Duodenal mucosa (tissue), 2 donors: Measurements from ENCODE around the gene SPRR2E.
"Not testable (repeated sequence)": the region's sequence is repeated elsewhere in the genome, so short reads cannot be mapped to it uniquely, and the experiment has no call there.

Experiments
- H3K27ac ChIP-seq: one replicate; pipeline ENCODE4 v1.7.0; 2013; ENCODE audit warnings: low read depth, low read length
- H3K27me3 ChIP-seq, 2 donors: one replicate each; pipeline ENCODE4 v1.7.0; 2013; ENCODE audit warnings: low read length in 2 of 2, control low read depth in 1 of 2; ENCODE audit not compliant: insufficient read depth in 2 of 2, control insufficient read depth in 1 of 2
- H3K36me3 ChIP-seq, 2 donors: one replicate each; pipeline ENCODE4 v1.7.0; 2013; ENCODE audit warnings: low read length in 2 of 2, control low read depth in 1 of 2; ENCODE audit not compliant: insufficient read depth in 2 of 2, control insufficient read depth in 1 of 2
- H3K4me1 ChIP-seq, 2 donors: one replicate each; pipeline ENCODE4 v1.7.0; 2013; ENCODE audit warnings: low read length in 2 of 2, control low read depth in 1 of 2; ENCODE audit not compliant: insufficient read depth in 2 of 2, control insufficient read depth in 1 of 2
- H3K4me3 ChIP-seq, 2 donors: one replicate each; pipeline ENCODE4 v1.7.0; 2013; ENCODE audit warnings: low read length in 2 of 2, low read depth in 1 of 2
- H3K9ac ChIP-seq, 2 donors: one replicate each; pipeline ENCODE4 v1.7.0; 2013; ENCODE audit warnings: low read length in 2 of 2, low read depth in 1 of 2
- H3K9me3 ChIP-seq, 2 donors: one replicate each; pipeline ENCODE4 v1.7.0; 2013; ENCODE audit warnings: low read length in 2 of 2, control low read depth in 1 of 2; ENCODE audit not compliant: control insufficient read depth in 1 of 2

SPRR2E gene

DNA sequence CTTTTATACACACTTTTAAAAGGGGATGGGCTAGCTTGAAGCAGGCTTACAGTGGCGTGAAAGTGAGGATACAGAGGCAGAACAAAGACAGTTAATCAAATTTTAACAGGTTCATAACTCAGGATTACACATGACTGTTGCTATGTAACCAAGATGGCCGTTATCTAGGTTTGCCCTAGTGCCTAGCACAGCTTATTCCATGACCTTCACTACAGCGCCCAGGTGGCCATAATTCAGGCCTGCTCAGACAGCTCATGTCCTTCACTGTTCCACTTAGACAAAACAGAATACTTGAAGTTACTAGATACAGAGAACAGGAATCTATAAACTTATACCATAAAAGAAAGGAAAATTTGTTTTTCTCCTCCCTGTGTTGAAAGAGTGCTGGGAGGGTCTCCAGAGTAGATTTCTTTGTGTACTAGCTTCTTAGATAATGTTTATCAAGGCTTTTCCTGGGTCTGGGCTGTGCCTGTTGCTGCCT lies 25.2 kb upstream of the SPRR2E start:
- H3K27ac ChIP-seq, result no peak overlapping the region

DNA sequence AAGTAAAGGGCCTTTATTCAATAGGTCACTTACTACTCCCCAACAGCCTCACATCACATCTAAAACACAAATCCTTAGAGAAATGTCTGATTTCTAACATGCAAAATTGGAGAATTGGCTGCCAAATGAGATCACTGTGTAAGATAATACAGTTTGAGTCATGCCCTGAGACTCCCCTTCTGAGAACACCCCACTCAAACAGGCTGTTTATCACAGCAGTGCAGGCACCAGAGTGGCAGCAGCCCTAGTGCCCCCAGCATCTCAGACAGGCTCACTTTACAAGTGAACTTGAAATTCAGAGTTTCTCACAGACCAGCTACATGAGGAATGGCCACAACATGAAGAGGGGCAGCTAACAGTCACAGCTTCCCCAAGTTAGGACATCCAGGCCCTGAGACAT lies 20.9 kb upstream of the SPRR2E start:
- H3K27me3 ChIP-seq, H3K36me3 ChIP-seq, H3K4me3 ChIP-seq, H3K27ac ChIP-seq, H3K9ac ChIP-seq, H3K4me1 ChIP-seq, H3K9me3 ChIP-seq: not testable (repeated sequence)

More for the DNA sequence above, 25.2 kb upstream of the SPRR2E start:
- Histone ChIP-seq H3K27me3 (no peaks in the 10 kb centered on the region), H3K9ac (no peak overlapping the region), H3K4me1 (no peaks in the 10 kb centered on the region), H3K36me3 (no peaks in the 10 kb centered on the region), H3K9me3 (no peaks in the 10 kb centered on the region), H3K4me3 (no peak overlapping the region)

DNA sequence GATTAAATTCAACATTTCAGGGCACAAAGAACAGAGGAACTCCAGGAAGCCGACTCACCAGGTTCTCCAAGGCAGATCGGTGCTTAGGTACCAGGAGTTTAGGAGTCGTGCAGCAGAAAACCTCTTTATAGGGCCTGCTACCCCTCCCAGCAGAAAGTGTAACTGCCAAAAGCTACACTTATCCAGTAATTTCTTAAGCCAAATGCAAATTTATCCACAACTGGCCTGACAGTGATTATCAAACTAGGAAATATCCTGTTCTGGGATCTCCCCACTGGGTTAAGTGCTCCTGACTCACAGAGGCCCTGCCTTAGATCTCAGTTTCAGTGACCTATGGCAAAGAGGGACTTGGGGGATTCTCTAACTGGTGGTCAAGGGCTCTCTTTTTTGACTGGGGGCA lies 19.1 kb upstream of the SPRR2E start, which contains the start of gene SPRR2F:
Gene SPRR2F, minus strand, starts transcription at position 101 of the 400 bp plus-strand sequence. CDS start 783 bp downstream, outside the sequence.
- Histone ChIP-seq H3K9ac (no peak within 1 kb of the TSS), H3K36me3 (no peaks in the 10 kb centered on the region), H3K27ac (no peak within 1 kb of the TSS), H3K4me3 (no peak within 1 kb of the TSS), H3K9me3 (no peaks in the 10 kb centered on the region), H3K27me3 (no peaks in the 10 kb centered on the region), H3K4me1 (no peaks in the 10 kb centered on the region)

DNA sequence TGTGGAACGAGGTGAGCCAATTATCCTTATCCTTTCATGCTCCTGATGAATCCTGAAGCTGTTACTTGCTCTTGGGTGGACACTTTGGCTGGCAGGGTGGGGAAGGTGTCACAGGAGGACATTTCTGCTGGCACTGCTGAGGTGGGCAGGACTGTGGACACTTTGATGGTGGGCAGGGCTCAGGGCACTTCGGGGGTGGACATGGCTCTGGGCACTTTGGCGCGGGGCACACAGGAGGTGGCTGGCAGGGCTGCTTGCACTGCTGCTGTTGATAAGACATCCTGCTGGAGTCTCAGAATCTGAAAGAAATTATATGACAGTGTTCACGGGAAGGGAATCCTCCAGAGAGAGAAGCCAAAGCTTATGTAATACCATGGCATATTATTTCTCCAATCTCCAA lies 18.1 kb upstream of the SPRR2E start:
- H3K27me3 ChIP-seq, H3K9ac ChIP-seq, H3K4me1 ChIP-seq, H3K27ac ChIP-seq, H3K9me3 ChIP-seq, H3K4me3 ChIP-seq, H3K36me3 ChIP-seq: not testable (repeated sequence)

DNA sequence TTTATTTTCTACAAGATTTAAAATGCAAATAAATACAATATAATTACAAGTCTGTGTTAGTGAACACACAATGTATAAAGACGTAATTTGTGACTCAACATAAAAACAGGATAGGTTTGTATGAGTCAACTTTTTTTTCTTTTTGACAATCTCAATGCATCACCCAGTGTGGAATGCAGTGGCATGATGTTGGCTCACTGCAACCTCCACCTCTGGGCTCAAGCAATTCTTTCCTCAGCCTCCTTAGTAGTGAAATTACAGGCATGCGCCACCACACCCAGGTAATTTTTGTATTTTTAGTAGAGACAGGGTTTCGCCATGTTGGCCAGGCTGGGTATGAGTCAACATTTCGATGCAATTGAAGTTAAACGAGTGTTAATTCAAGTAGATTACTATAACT lies 5.9 kb upstream of the SPRR2E start:
- H3K9me3 ChIP-seq, result no peaks in the 10 kb centered on the region
- H3K27me3 ChIP-seq, result no peaks in the 10 kb centered on the region
- H3K27ac ChIP-seq, result no peak overlapping the region
- no peak overlapping the region for H3K4me3 ChIP-seq
- no peaks in the 10 kb centered on the region for H3K4me1 ChIP-seq
- H3K36me3 ChIP-seq, result no peaks in the 10 kb centered on the region
- no peak overlapping the region for H3K9ac ChIP-seq

DNA sequence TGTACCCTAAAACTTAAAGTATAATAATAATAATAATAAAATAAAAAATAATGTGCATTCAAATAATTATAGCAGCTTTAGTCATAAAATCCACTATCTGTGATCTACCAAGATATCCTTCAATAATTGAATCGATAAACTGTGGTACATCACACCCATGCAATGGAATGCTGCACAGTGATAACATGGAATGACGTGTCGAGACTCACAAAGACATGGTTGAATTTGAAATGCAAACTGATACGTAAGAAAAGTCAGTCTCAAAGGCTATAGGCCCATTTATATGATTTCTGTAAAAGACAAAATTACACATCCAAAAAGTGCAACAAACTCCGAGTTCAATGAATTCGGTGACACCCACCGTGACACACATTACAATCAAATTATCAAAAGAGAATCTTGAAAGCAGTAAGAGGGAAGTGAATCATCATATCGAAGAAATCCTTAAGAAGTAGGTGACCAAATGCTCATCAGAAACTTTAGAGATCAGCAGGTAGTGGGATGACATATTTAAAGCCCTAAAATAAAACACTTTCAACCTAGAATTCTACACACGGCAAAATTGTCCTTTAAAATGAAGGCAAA lies 5.2 kb upstream of the SPRR2E start:
- Histone ChIP-seq H3K9ac (no peak overlapping the region), H3K36me3 (no peaks in the 10 kb centered on the region), H3K27me3 (no peaks in the 10 kb centered on the region), H3K4me3 (no peak overlapping the region), H3K4me1 (no peaks in the 10 kb centered on the region), H3K27ac (no peak overlapping the region), H3K9me3 (no peaks in the 10 kb centered on the region)

DNA sequence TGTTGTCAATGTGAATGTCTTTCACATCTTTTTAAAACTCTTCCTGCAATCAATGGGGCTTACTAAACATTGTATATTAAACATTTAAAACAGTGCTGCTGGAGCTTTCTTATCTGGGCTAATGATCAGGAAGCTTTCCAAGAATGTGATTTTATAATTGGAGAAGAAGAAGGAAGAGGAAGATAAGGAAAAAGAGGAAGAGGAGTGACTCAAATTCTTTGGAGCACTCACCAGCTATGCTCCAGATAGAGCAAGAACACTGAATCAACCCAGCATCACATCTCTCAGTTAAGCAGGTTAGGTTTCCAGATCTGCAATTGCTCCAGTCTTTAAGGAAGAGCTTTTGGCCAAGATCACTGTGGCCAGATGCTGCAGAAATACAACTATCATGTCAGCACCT lies 1.4 kb upstream of the SPRR2E start:
- Histone ChIP-seq H3K36me3 (no peaks in the 10 kb centered on the region), H3K9me3 (no peaks in the 10 kb centered on the region), H3K4me3 (no peak overlapping the region), H3K4me1 (no peaks in the 10 kb centered on the region), H3K9ac (no peak overlapping the region), H3K27me3 (no peaks in the 10 kb centered on the region), H3K27ac (no peak overlapping the region)

DNA sequence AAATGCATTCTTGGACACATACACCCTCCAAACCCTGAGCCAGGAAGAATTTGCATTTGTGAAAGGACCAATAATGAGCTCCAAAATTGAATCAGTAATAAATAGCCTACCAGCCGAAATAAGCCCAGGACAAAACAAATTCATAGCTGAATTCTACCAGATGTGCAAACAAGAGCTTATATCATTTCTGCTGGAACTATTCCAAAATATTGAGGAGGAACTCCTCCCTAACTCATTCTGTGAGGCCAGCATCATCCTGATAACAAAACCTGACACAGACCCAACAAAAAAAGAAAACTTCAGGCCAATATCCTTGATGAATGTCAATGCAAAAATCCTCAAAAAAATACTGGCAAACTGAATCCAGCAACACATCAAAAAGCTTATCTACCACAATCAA lies 6.7 kb downstream of the SPRR2E start:
- no peaks in the 10 kb centered on the region for H3K9me3 ChIP-seq
- H3K27me3 ChIP-seq, result no peaks in the 10 kb centered on the region
- H3K27ac ChIP-seq, result no peak overlapping the region
- H3K9ac ChIP-seq, result no peak overlapping the region
- H3K4me1 ChIP-seq, result no peaks in the 10 kb centered on the region
- no peak overlapping the region for H3K4me3 ChIP-seq
- no peaks in the 10 kb centered on the region for H3K36me3 ChIP-seq

DNA sequence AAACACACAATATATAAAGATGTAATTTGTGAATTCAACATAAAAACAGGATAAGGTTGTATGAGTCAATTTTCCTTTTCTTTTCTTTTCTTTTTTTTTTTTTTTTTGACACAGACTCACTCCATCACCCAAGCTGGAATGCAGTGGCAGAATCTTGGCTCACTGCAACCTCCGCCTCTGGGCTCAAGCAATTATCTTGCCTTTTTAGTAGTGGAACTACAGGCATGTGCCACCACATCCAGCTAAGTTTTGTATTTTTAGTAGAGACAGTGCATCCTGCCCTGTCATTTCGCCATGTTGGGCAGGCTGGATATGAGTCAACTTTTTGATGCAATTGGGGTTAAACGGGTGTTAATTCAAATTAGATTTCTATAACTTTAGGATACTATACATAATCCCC lies 12.6 kb downstream of the SPRR2E start:
- no peaks in the 10 kb centered on the region for H3K9me3 ChIP-seq
- no peaks in the 10 kb centered on the region for H3K36me3 ChIP-seq
- H3K27me3 ChIP-seq, result no peaks in the 10 kb centered on the region
- no peak overlapping the region for H3K9ac ChIP-seq
- H3K4me1 ChIP-seq, result no peaks in the 10 kb centered on the region
- H3K4me3 ChIP-seq, result no peak overlapping the region
- no peak overlapping the region for H3K27ac ChIP-seq

DNA sequence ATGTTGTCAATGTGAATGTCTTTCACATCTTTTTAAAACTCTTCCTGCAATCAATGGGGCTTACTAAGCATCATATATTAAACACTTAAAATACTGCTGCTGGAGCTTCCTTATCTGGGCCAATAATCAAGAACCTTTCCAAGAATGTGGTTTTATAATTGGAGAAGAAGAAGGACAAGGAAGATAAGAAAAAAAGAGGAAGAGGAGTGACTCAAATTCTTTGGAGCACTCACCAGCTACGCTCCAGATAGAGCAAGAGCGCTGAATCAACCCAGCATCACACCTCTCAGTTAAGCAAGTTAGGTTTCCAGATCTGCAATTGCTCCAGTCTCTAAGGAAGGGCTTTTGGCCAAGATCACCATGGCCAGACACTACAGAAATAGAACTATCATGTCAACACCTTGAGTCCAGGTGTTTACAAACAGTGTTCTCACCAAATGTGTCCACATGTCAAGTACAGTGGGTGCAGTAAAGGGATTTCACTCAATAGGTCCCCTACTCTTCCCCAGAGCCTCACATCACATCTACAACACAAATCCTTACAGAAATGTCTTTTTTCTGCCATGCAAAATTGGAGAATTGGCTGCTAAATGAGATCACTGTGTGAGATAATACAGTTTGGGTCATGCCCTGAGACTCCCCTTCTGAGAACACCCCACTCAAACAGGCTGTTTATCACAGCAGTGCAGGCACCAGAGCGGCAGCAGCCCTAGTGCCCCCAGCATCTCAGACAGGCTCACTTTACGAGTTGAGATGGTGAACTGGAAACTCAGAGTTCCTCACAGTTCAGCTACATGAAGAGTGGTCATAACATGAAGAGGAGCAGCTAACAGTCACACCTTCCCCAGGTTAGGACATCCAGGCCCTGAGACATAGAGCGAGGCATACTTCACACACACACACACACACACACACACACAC lies 21.3 kb downstream of the SPRR2E start:
- H3K27ac ChIP-seq, result no peak overlapping the region
- no peak overlapping the region for H3K4me3 ChIP-seq
- H3K4me1 ChIP-seq, result no peaks in the 10 kb centered on the region
- no peaks in the 10 kb centered on the region for H3K27me3 ChIP-seq
- H3K9me3 ChIP-seq, result no peaks in the 10 kb centered on the region
- no peak overlapping the region for H3K9ac ChIP-seq
- no peaks in the 10 kb centered on the region for H3K36me3 ChIP-seq
